GM23338 (cell line): ENCODE data around the gene PSPH.

Source experiments
- CREB1 ChIP-seq: fragments of 250-450 bp; sonication (Bioruptor Pico); IDR thresholded peaks from 2 replicates; pipeline ENCODE4 v1.5.0; 2020; ENCODE audit warnings: low read depth, mild to moderate bottlenecking, moderate library complexity
- CTCF ChIP-seq, 2 experiments: fragments of 200-600 bp in 1 of 2; sonication (generic) in 1 of 2; conservative IDR thresholded peaks; 2 replicates each; pipeline versions ENCODE4 v1.5.1 to v1.6.1; 2016 to 2017; ENCODE audit warnings: antibody characterized with exemption in 2 of 2, low read depth in 2 of 2, mild to moderate bottlenecking in 2 of 2, moderate library complexity in 1 of 2
- EZH2 ChIP-seq: fragments of 200-600 bp; sonication (generic); IDR thresholded peaks from one replicate; pipeline ENCODE4 v1.8.0; 2017; ENCODE audit warnings: antibody characterized with exemption, mild to moderate bottlenecking, low read depth; ENCODE audit not compliant: unreplicated experiment
- EZH2phosphoT487 ChIP-seq: fragments of 200-600 bp; sonication (generic); IDR thresholded peaks from one replicate; pipeline ENCODE4 v1.8.1; 2018; ENCODE audit warnings: antibody characterized with exemption; ENCODE audit not compliant: unreplicated experiment
- JUNB ChIP-seq: IDR thresholded peaks from one replicate; pipeline ENCODE4 v1.6.1; 2016; ENCODE audit warnings: antibody characterized with exemption; ENCODE audit not compliant: unreplicated experiment
- NANOG ChIP-seq: IDR thresholded peaks from 2 replicates; pipeline ENCODE4 v1.6.1; 2016; ENCODE audit warnings: antibody characterized with exemption, borderline replicate concordance
- POLR2AphosphoS5 ChIP-seq: IDR thresholded peaks from 2 replicates; pipeline ENCODE4 v1.6.1; 2016; ENCODE audit warnings: antibody characterized with exemption, low read depth
- REST ChIP-seq: IDR thresholded peaks from one replicate; pipeline ENCODE4 v1.6.1; 2018; ENCODE audit warnings: antibody characterized with exemption; ENCODE audit not compliant: unreplicated experiment
- STAT1 ChIP-seq: IDR thresholded peaks from one replicate; pipeline ENCODE4 v1.6.1; 2016; ENCODE audit warnings: antibody characterized with exemption; ENCODE audit not compliant: unreplicated experiment
- ZNF114 ChIP-seq: fragments of 250-450 bp; sonication (Bioruptor Pico); IDR thresholded peaks from 2 replicates; pipeline ENCODE4 v1.5.0; 2020; ENCODE audit warnings: mild to moderate bottlenecking, moderate library complexity
- ZNF462 ChIP-seq: fragments of 250-450 bp; sonication (Bioruptor Pico); IDR thresholded peaks from 2 replicates; pipeline ENCODE4 v1.5.0; 2020; ENCODE audit warnings: mild to moderate bottlenecking, moderate library complexity
- TF ChIP-seq, protein P1 (sequence below): IDR thresholded peaks from 2 replicates; pipeline ENCODE4 v1.6.1; 2016; ENCODE audit warnings: antibody characterized with exemption

DNA sequence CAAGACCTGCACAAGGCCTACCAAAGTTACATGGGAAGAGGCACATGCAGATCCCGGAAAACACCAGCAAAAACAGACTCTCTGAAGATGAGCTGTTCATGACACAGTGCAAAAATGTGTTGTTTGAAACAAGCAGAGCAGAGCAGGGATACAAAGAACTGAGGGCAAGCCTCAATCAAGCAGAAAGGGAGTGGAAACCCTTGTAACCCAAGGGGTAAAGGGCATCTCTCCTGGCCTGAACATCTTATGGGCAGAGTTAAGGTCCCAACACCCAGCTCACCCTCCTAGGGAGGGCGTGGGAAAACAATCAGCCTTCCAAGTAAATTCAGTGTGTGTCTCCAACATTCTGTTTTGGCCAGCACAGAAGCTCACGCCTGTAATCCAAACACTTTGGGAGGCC, 10.5 kb downstream of the PSPH start:
- TF ChIP-seq CTCF (conservative IDR thresholded peaks at IDR 0.05; ENCODE audit: low read depth in 2 of 2) (no peak), EZH2 (no peak), CREB1 (CRISPR knock-in tag) (no peak), REST (no peak), JUNB (no peak), STAT1 (no peak), ZNF114 (CRISPR knock-in tag) (no peak), POLR2AphosphoS5 (no peak), ZNF462 (CRISPR knock-in tag) (no peak), EZH2phosphoT487 (no peak), NANOG (no peak)
- TF ChIP-seq, protein P1, sequence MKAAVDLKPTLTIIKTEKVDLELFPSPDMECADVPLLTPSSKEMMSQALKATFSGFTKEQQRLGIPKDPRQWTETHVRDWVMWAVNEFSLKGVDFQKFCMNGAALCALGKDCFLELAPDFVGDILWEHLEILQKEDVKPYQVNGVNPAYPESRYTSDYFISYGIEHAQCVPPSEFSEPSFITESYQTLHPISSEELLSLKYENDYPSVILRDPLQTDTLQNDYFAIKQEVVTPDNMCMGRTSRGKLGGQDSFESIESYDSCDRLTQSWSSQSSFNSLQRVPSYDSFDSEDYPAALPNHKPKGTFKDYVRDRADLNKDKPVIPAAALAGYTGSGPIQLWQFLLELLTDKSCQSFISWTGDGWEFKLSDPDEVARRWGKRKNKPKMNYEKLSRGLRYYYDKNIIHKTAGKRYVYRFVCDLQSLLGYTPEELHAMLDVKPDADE: no peak
